Mesenchymal stem cell (in vitro differentiated cells and primary cell): ENCODE data around the gene SPAM1.

Source experiments
- DNase-seq: peaks from one replicate; pipeline ENCODE4 v3.0.0-alpha.2; 2013
- H2AFZ ChIP-seq: one replicate; pipeline ENCODE4 v1.6.1; 2013; ENCODE audit warnings: low read depth, mild to moderate bottlenecking, control low read depth, inconsistent platforms, low read length, moderate library complexity
- H2AK5ac ChIP-seq: 2 replicates; pipeline ENCODE4 v1.6.1; 2013; ENCODE audit warnings: low read length, moderate library complexity, mild to moderate bottlenecking, inconsistent platforms; ENCODE audit not compliant: severe bottlenecking
- H2BK120ac ChIP-seq: one replicate; pipeline ENCODE4 v1.6.1; 2013; ENCODE audit warnings: low read depth, mild to moderate bottlenecking, inconsistent platforms, low read length, moderate library complexity
- H2BK12ac ChIP-seq, 2 experiments: one replicate each; pipeline ENCODE4 v1.6.1; 2013; ENCODE audit warnings: inconsistent platforms in 2 of 2, low read length in 2 of 2, mild to moderate bottlenecking in 2 of 2, moderate library complexity in 2 of 2, control low read depth in 1 of 2
- H2BK15ac ChIP-seq: one replicate; pipeline ENCODE4 v1.6.1; 2013; ENCODE audit warnings: mild to moderate bottlenecking, low read depth, inconsistent platforms; ENCODE audit not compliant: poor library complexity, severe bottlenecking
- H2BK5ac ChIP-seq: 2 replicates; pipeline ENCODE4 v1.6.1; 2013; ENCODE audit warnings: low read depth, mild to moderate bottlenecking, low read length, control low read depth, inconsistent platforms; ENCODE audit not compliant: poor library complexity, severe bottlenecking
- H3K14ac ChIP-seq, 2 experiments: one replicate each; pipeline ENCODE4 v1.6.1; 2013; ENCODE audit warnings: inconsistent platforms in 2 of 2, low read length in 2 of 2, control low read depth in 1 of 2, mild to moderate bottlenecking in 1 of 2, moderate library complexity in 1 of 2
- H3K18ac ChIP-seq, 2 experiments: one replicate each; pipeline ENCODE4 v1.6.1; 2013; ENCODE audit warnings: inconsistent platforms in 2 of 2, low read length in 2 of 2, control low read depth in 1 of 2, low read depth in 1 of 2, mild to moderate bottlenecking in 1 of 2
- H3K23ac ChIP-seq, 2 experiments: one replicate each; pipeline ENCODE4 v1.6.1; 2013; ENCODE audit warnings: inconsistent platforms in 2 of 2, low read length in 2 of 2, mild to moderate bottlenecking in 2 of 2, moderate library complexity in 2 of 2, control low read depth in 1 of 2
- H3K27ac ChIP-seq: 2 replicates; pipeline ENCODE4 v1.5.1; 2013; ENCODE audit warnings: mild to moderate bottlenecking, moderate library complexity, low read length, control low read depth, inconsistent platforms; ENCODE audit not compliant: poor library complexity, severe bottlenecking
- H3K27me3 ChIP-seq, 2 experiments: 2 replicates each; pipeline versions ENCODE4 v1.6.1 to v1.7.0; 2013; ENCODE audit warnings: low read length in 2 of 2, mild to moderate bottlenecking in 2 of 2, moderate library complexity in 2 of 2, control low read depth in 1 of 2, inconsistent platforms in 1 of 2; ENCODE audit not compliant: control insufficient read depth in 1 of 2, insufficient read depth in 1 of 2
- H3K36me3 ChIP-seq, 2 experiments: 2 replicates each; pipeline versions ENCODE4 v1.6.1 to v1.7.0; 2013; ENCODE audit warnings: low read length in 2 of 2, control low read depth in 1 of 2, inconsistent platforms in 1 of 2, low read depth in 1 of 2, mild to moderate bottlenecking in 1 of 2; ENCODE audit not compliant: insufficient read depth in 2 of 2, control insufficient read depth in 1 of 2
- H3K4ac ChIP-seq, 2 experiments: one replicate each; pipeline ENCODE4 v1.6.1; 2013; ENCODE audit warnings: inconsistent platforms in 2 of 2, low read length in 2 of 2, mild to moderate bottlenecking in 2 of 2, moderate library complexity in 2 of 2, control low read depth in 1 of 2, low read depth in 1 of 2
- H3K4me1 ChIP-seq: 2 replicates; pipeline ENCODE4 v1.6.1; 2013; ENCODE audit warnings: low read depth, low read length, control low read depth; ENCODE audit not compliant: control insufficient read depth, insufficient read depth
- H3K4me2 ChIP-seq: 2 replicates; pipeline ENCODE4 v1.6.1; 2013; ENCODE audit warnings: low read length, mild to moderate bottlenecking, inconsistent platforms; ENCODE audit not compliant: poor library complexity, severe bottlenecking
- H3K4me3 ChIP-seq, 2 experiments: 2 replicates each; pipeline versions ENCODE4 v1.5.1 to v1.7.0; 2013; ENCODE audit warnings: low read length in 2 of 2, mild to moderate bottlenecking in 2 of 2, control low read depth in 1 of 2, low read depth in 1 of 2; ENCODE audit not compliant: insufficient read depth in 1 of 2
- H3K79me1 ChIP-seq: replicated peaks from 2 replicates; pipeline ENCODE4 v1.6.1; 2013; ENCODE audit warnings: mild to moderate bottlenecking, control low read depth, low read length, inconsistent platforms; ENCODE audit not compliant: poor library complexity, severe bottlenecking
- H3K9ac ChIP-seq: 2 replicates; pipeline ENCODE4 v1.7.0; 2013; ENCODE audit warnings: mild to moderate bottlenecking, low read length, moderate library complexity
- H3K9me3 ChIP-seq: 2 replicates; pipeline ENCODE4 v1.7.0; 2013; ENCODE audit warnings: mild to moderate bottlenecking, low read length; ENCODE audit not compliant: control insufficient read depth
- H4K8ac ChIP-seq: one replicate; pipeline ENCODE4 v1.6.1; 2013; ENCODE audit warnings: inconsistent platforms, mild to moderate bottlenecking, low read length, moderate library complexity
- H4K91ac ChIP-seq: one replicate; pipeline ENCODE4 v1.6.1; 2013; ENCODE audit warnings: mild to moderate bottlenecking, low read length, inconsistent platforms
- WGBS: methylation state at CpG from one replicate; pipeline ENCODE4 v1.1.7; 2013; ENCODE audit warnings: mixed read lengths; 5-methylcytosine and 5-hydroxymethylcytosine counted together

The SPAM1 gene

GRCh38 chr7:124009321-124009720 lies 84.3 kb downstream of the SPAM1 start:
- 30% methylated on average over 1 of the region's 2 CpGs for WGBS
- no peaks in the 10 kb centered on the region for H3K79me1 ChIP-seq
- H3K36me3 ChIP-seq = no peaks in the 10 kb centered on the region
- no peaks in the 10 kb centered on the region for H3K27me3 ChIP-seq
- H2BK12ac ChIP-seq = no peak overlapping the region
- DNase-seq = no peak
- H3K4me3 ChIP-seq = no peak overlapping the region
- H2AFZ ChIP-seq = no peak overlapping the region
- no peak overlapping the region for H3K9ac ChIP-seq
- no peak overlapping the region for H2AK5ac ChIP-seq
- H3K23ac ChIP-seq = no peak overlapping the region
- no peak overlapping the region for H3K4me2 ChIP-seq
- no peak overlapping the region for H4K8ac ChIP-seq
- H3K18ac ChIP-seq = no peak overlapping the region
- no peaks in the 10 kb centered on the region for H3K4me1 ChIP-seq
- H3K14ac ChIP-seq = no peak overlapping the region
- H4K91ac ChIP-seq = no peak overlapping the region
- no peak overlapping the region for H2BK15ac ChIP-seq
- H3K4ac ChIP-seq = no peak overlapping the region
- no peak overlapping the region for H3K27ac ChIP-seq
- no peak overlapping the region for H2BK5ac ChIP-seq
- no peak overlapping the region for H2BK120ac ChIP-seq
- H3K9me3 ChIP-seq = no peaks in the 10 kb centered on the region
